Measurements from ENCODE around the gene SYT5. TPM values are rescaled to one million over a fixed set of nuclear protein-coding genes. Genes with fewer than 3 reads are reported as not detected.

SYT5 gene
- total RNA-seq, 1 donor: not detected

GRCh38 chr19:55161571-55162322, 18.3 kb downstream of the SYT5 start:
- Histone ChIP-seq H2AFZ (ENCODE audit: low read length) (no peak overlapping the region), H3K4me1 (ENCODE audit: insufficient read depth, low read length) (peaks cover under 1% of the 10 kb centered on the region), H3K36me3 (ENCODE audit: insufficient read depth, low read length) (no peaks in the 10 kb centered on the region), H3K4me2 (ENCODE audit: insufficient read depth, low read length) (no peak overlapping the region), H3K79me2 (ENCODE audit: insufficient read depth, low read length) (no peaks in the 10 kb centered on the region), H3K4me3 (ENCODE audit: insufficient read depth, low read length) (no peak overlapping the region), H3K9me3 (ENCODE audit: low read depth, low read length) (no peaks in the 10 kb centered on the region), H4K20me1 (ENCODE audit: insufficient read depth, low read length) (no peaks in the 10 kb centered on the region), H3K27me3 (ENCODE audit: insufficient read depth, low read length) (peaks cover 27% of the 10 kb centered on the region), H3K27ac (ENCODE audit: low read depth, low read length) (no peak overlapping the region)
- peak; percentile 52 for DNase-seq (ENCODE audit: insufficient read length, low spot score, missing footprints)
- no peak for TF ChIP-seq CTCF (IDR thresholded peaks at IDR 0.05; ENCODE audit: extremely low read depth, low read depth, low read length)

GRCh38 chr19:55160986-55161365, 19.1 kb downstream of the SYT5 start:
- no peaks in the 10 kb centered on the region for H3K4me1 ChIP-seq (ENCODE audit: insufficient read depth, low read length)
- DNase-seq (ENCODE audit: insufficient read length, low spot score, missing footprints): peak; percentile 58

GRCh38 chr19:55160128-55160985, 19.7 kb downstream of the SYT5 start:
- Histone ChIP-seq H3K4me2 (ENCODE audit: insufficient read depth, low read length) (no peak overlapping the region), H3K4me1 (ENCODE audit: insufficient read depth, low read length) (no peaks in the 10 kb centered on the region), H3K79me2 (ENCODE audit: insufficient read depth, low read length) (no peaks in the 10 kb centered on the region), H4K20me1 (ENCODE audit: insufficient read depth, low read length) (no peaks in the 10 kb centered on the region), H3K4me3 (ENCODE audit: insufficient read depth, low read length) (no peak overlapping the region), H2AFZ (ENCODE audit: low read length) (no peak overlapping the region), H3K27me3 (ENCODE audit: insufficient read depth, low read length) (peaks cover 36% of the 10 kb centered on the region), H3K36me3 (ENCODE audit: insufficient read depth, low read length) (no peaks in the 10 kb centered on the region), H3K9me3 (ENCODE audit: low read depth, low read length) (no peaks in the 10 kb centered on the region), H3K27ac (ENCODE audit: low read depth, low read length) (no peak overlapping the region)
- TF ChIP-seq CTCF (IDR thresholded peaks at IDR 0.05; ENCODE audit: extremely low read depth, low read depth, low read length): peak; percentile 80
- peak; percentile 100 for DNase-seq (ENCODE audit: insufficient read length, low spot score, missing footprints)

More at GRCh38 chr19:55160986-55161365, 19.1 kb downstream of the SYT5 start:
- Histone ChIP-seq H4K20me1 (ENCODE audit: insufficient read depth, low read length) (no peaks in the 10 kb centered on the region), H3K4me2 (ENCODE audit: insufficient read depth, low read length) (no peak overlapping the region), H3K79me2 (ENCODE audit: insufficient read depth, low read length) (no peaks in the 10 kb centered on the region), H3K4me3 (ENCODE audit: insufficient read depth, low read length) (no peak overlapping the region), H3K36me3 (ENCODE audit: insufficient read depth, low read length) (no peaks in the 10 kb centered on the region), H3K9me3 (ENCODE audit: low read depth, low read length) (no peaks in the 10 kb centered on the region), H3K27ac (ENCODE audit: low read depth, low read length) (no peak overlapping the region), H3K27me3 (ENCODE audit: insufficient read depth, low read length) (peaks cover 35% of the 10 kb centered on the region), H2AFZ (ENCODE audit: low read length) (no peak overlapping the region)
- TF ChIP-seq CTCF (IDR thresholded peaks at IDR 0.05; ENCODE audit: extremely low read depth, low read depth, low read length): no peak
